Measurements from ENCODE around the gene FHOD1. TPM values are rescaled to one million over a fixed set of nuclear protein-coding genes. Genes with fewer than 3 reads are reported as not detected.

FHOD1 gene
- total and polyA plus RNA-seq, 9 of the 15 experiments (the other 6 are each of a cell fraction or from before 2014, with no cell fraction given), result 18.7 to 126 (median 32.3) TPM

GRCh38 chr16:67268136-67268579, 20.9 kb upstream of the FHOD1 start (continued):
- TF ChIP-seq ARID4B (CRISPR knock-in tag; IDR thresholded peaks at IDR 0.05) (0 out of 2 replicates have a peak, but pooled peaks have one; percentile 7), ARID1B (IDR thresholded peaks at IDR 0.05) (peak; percentile 97), FOXA1 (IDR thresholded peaks at IDR 0.05; ENCODE audit: borderline replicate concordance) (no peak), UBTF (IDR thresholded peaks at IDR 0.05; ENCODE audit: borderline replicate concordance in 1 of 2, low read depth in 2 of 2, low read length in 2 of 2) (peak; percentile 46 to 85; a peak in 2 of 4 replicates), KDM1A (IDR thresholded peaks at IDR 0.05) (peak; percentile 72 to 82; a peak in 3 of 4 replicates), ZNF197 (CRISPR knock-in tag; IDR thresholded peaks at IDR 0.05; ENCODE audit: low read depth) (no peak), ZNF444 (CRISPR knock-in tag; IDR thresholded peaks at IDR 0.05) (no peak), NCOA2 (IDR thresholded peaks at IDR 0.05; ENCODE audit: partially characterized antibody in 2 of 2) (no peak), TAF1 (IDR thresholded peaks at IDR 0.05; ENCODE audit: control insufficient read depth, extremely low read depth, insufficient read depth, low read length, severe bottlenecking) (peak; percentile 30), ZNF639 (CRISPR knock-in tag; conservative IDR thresholded peaks at IDR 0.05 in 1 of 2, IDR thresholded peaks at IDR 0.05 in 1 of 2) (peak in 1 of 2 experiments; percentile 72; a peak in 2 of 4 replicates), CHCHD3 (CRISPR knock-in tag; IDR thresholded peaks at IDR 0.05) (no peak), RAD51 (IDR thresholded peaks at IDR 0.05; ENCODE audit: borderline replicate concordance, low read depth) (no peak), SIX5 (IDR thresholded peaks at IDR 0.05; ENCODE audit: borderline replicate concordance in 1 of 2, insufficient read depth in 1 of 2, low read depth in 1 of 2, low read length in 2 of 2) (no peak), HDAC2 (IDR thresholded peaks at IDR 0.05) (peak; percentile 95), ZNF518B (CRISPR knock-in tag; IDR thresholded peaks at IDR 0.05) (no peak)

Measured in K562 (cell line).